Frontal cortex (tissue), 4 donors: ENCODE results near the gene SERP2. TPM values are rescaled to one million over a fixed set of nuclear protein-coding genes. Genes with fewer than 3 reads are reported as not detected.
A peak's percentile ranks its signal among the peaks of the same experiment; 100 is the strongest.

Experiments used
- DNase-seq, 2 donors: peaks; one replicate each; pipeline ENCODE4 v3.0.0; 2012; ENCODE audit warnings: low spot score in 2 of 2
- FAIRE-seq: peaks from 2 replicates; lab custom pipeline; 2012; peaks lifted over from hg19 to GRCh38; lab: Jason Lieb, UNC
- total RNA-seq: library from RNA; depleted of rRNA; stranded (reverse); fragments of >200 nt; gene quantifications from one replicate; pipeline ENCODE4 v1.2.3, GENCODE V29; 2014
- donor health status: control.
- donor health status: control.
- donor health status: control.

Gene SERP2
- total RNA-seq, 1 donor from 2014 or later = 26.1 TPM

DNA sequence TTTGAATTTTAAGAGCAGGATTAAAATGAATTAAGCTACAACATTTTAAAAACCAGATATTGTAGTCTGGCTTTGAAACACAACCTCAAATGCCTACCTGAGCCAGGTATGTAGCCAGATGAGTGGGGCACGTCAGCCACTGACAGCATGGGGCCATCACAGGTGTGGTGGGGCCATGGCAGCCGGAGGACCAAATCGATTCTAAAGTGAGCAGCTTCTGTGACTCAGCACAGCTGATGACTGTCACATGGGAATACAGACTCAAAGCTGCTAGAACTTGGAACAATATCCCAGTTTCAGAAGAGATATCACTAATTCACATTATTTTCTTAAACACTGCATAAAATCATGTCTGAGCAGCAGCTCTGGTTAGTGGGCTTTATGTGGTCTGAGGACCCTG is 52.8 kb downstream of the SERP2 start:
- no peak for FAIRE-seq

DNA sequence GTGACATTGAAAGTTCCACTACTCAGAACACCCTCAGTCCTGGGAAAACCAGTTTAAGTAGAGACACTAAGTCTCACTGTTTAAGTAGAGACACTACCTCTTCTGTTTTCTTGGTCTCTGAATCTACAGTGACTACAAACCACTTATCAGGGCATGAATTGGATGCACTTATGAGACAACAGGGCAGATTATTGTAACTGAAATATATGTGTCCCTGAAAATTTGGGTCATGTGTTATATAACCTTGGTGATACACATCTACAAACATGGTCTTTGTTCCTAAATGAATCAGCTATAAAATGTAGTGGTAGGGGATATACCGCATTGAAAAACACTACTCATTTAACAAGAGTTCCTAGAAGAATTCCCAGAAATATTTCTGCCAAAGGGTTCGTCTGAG is 55.7 kb downstream of the SERP2 start:
- DNase-seq = no peak

More for the DNA sequence above, 52.8 kb downstream of the SERP2 start:
- no peak for DNase-seq

DNA sequence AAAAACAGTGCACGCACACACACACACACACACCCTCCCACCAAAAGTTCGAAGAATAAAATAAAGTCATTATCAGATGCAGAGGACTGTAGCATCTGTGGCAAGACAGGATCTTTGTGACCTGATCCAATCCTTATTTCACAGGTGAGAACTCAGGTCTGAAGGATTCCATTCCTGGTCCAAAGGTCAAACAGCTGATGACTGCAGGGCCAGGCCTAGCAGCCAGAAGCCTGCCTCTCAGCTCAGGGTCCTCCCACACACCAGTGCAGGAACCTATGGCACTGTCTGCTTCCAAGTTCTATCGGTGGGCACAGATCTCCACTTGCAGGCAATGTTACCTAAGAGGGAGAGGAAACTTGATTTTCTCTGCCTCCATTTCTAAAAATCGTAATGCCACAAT is 57.5 kb downstream of the SERP2 start:
- DNase-seq (no peak), FAIRE-seq (no peak)

More for the DNA sequence above, 55.7 kb downstream of the SERP2 start:
- FAIRE-seq = no peak

DNA sequence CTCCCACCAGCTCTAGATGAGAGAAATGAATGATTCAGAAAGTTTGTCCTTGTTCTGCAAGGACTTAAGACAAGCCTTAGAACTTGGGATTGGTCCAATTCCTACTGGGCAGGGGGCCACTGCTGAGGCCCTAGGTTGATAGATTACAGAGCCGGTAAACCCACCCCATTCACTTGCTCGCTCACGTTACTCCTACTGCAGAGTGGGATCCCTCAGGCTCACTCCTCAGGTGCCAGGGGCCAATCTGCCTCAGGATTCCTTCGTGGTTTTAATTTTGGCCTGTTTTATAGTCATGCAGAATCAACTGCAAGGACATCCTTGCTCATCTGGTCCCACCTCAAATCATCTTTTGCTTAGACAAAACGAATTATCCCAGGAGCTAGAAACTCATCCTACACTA is 59.0 kb downstream of the SERP2 start:
- DNase-seq (no peak), FAIRE-seq (no peak)

DNA sequence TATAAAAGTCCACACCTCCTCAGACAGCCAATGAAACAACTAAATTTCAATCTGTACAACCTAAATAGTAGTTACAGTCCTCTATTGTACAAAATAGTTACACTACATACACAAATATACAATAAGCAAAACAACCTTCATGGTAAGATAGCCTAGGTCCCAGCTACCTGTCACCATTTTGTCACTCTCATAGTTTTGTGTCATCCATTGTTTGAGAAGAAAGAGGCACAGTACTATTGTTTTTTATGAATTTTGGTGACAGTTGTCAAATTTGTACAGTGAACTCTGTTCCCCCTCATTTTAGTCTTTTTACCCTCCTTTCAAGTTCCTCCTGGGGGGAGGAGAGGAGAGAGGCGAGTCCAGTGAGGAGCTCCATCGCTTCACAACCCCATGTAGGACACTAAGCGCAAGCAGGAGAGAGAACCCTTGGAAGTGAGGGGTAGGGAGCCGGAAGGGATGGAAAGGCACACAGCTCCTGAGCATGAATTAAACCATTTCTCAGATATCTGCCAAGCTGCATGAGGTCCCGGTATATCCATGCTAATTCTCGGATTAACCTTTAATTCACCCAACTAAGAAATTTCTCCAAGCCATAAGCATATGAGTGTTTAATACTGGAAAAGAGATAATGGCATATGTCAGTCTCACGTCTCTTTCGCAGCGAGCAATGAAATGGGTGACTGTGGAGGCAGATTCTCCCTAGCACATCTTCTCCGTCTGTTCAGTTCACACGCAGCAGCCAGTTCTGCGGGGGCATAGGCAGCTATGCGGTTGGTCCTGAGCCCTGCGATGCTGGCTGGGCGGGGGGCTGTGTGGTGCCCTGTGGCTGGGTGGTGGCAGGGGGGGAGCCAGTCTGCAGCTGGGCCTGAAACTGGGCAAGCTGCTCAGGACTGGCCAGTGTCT is 60.5 kb downstream of the SERP2 start:
- no peak for FAIRE-seq
- no peak for DNase-seq

DNA sequence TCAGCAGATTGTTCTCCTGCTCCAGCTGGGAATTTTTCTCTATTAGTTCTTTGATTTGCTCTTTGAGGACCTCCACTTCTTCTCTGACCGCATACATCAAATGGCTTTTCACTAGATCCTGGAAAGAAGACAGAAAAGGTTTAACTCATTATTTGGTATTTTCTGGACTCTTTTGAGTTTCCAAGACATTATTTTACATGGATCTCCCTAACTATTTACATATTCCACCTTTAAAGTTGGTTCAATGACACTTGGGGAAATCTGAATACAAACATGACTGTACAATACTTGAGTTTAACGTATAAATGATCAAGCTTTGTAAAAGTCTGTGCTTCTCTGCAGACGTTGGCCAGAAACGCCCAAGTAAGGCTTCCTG is 61.1 kb downstream of the SERP2 start:
- DNase-seq = no peak
- no peak for FAIRE-seq

DNA sequence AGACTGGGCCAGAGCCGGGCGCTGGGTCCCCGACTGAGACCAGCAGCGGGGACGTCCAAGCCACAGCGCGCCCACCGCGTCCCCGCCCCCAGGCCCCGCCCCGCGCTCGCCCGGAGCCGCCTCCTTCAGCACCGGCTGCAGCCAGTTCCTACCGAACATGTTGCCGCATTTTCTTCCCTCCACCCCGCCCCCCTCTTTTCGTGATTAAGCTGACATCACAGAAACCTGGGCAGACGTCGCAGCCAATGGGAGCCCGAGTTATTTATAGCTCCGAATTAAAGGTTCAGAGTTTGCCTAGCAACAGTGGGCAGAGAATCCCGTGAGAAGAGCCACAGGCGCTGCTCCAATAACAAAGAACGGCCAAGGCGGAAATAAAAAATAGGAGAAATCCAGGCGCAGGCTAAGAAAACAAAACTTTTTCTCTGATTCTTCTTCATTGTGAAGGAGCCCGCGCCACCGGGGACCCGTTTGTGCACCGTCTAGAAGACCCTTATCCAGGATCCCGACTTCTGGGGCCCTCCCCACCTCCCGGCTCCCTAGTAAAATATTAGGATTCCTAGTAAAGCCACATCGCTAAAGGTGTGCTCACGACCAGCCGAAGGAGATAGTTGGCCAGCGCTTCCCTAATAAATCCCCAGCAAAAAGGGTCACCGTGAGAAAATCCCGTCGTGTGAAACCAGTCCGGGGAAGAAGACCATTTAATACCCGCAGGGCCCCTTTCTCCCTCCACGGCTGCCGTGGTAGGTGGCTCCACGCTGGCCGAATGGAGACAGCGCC is 61.7 kb downstream of the SERP2 start:
- DNase-seq (peak; percentile 81 to 83), FAIRE-seq (peak; percentile 59)

DNA sequence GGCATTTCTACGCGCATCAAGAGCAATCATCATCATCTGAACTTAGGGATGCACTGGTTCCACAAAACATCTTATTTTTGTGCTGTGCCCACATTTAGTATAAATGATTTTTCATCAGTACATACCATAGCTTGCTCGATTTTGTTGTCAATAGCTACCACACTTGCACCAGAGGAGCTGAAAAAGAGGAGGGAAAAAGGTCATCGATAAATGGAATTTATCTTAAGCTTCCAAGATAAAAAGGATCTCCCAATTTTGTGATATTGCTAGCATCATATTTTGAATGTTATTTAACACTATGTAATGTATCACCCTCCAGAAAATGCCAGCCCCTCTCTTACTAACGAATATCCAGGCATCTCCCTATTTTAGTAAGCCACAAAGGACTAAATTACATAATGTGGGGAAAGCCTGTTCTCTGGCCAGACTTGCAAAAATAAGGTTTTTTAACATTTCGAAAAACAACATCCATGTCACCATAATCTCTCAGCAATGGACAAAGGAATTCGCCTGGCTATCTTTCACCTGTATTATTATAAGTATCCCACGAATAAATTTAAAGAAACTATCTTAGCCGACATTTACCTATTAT is 62.4 kb downstream of the SERP2 start:
- FAIRE-seq = no peak
- DNase-seq = no peak

DNA sequence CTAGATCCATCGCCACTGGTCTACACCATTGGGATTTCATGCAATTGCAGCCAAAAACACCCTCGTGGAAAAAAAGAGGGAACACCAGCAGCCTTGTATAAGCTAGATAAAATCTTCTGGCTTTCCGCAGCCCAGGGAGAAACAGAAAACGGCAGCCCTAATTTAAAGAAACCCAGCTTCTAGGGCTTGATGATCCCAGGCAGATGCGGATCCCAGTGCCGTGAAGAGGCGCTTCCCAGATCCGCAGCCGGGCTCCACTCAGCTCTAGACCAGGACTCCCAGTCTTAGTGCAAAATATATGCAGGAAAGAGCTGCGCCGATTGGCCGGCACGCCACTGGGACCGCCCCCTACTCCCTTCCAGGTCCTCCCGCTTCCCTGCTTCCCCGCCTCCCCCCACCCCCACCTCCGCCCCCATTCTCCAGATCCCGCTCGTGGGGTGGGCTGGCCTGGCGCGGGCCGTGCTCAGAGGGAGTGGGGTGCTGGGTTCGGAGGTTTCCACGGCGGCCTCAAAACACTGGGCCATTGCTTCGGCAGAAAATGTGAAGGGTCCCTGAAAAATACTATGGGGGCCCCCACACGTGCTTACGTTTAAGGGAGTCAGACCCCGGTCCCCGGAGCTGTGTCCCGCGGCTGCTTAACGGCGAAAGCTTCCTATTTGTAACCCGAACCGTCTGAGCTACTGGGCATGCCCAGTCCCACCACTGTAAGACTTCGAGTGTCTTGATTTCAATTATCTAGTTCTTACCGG is 63.1 kb downstream of the SERP2 start:
- DNase-seq (peak; percentile 81 to 83), FAIRE-seq (no peak)

DNA sequence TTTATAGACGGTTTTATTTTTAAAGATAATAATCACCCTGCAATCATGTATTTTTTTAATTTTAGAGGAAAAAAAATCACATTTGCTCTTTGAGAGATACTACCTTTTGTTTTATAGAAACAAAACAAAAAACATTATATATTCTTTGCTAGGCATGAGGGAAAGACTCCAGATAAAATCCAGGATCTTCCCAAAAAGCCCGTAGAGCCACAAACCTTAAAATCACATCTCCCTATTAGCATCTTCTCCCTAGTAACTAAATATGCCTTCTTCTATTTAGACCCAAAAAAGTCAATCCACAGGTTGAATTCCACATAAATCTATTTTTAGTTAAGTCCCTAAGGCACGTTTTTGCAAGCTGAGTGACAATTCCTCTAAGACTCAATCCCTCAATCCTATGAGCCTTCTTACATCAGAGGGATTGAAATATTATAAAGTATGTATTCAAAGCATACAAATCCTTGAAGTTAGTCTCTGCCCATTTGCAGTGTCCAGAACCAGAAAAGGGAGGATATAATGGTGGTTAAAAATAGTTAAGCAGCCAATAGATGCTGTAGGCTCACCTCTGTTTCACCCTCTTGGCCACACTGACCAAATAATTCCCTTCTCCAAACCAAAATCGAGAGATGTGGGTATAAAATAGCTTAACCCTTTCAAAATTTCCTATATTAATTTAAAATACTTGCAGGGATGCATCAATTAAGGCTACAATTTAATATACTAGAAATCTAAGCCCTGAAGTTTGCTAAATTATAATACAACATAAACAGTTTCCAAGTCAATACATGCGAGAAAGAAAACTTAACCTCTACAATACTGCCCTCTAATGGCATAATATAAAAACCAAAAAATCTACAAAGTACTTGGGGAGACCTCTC is 64.0 kb downstream of the SERP2 start:
- FAIRE-seq = peak; percentile 98
- no peak for DNase-seq

DNA sequence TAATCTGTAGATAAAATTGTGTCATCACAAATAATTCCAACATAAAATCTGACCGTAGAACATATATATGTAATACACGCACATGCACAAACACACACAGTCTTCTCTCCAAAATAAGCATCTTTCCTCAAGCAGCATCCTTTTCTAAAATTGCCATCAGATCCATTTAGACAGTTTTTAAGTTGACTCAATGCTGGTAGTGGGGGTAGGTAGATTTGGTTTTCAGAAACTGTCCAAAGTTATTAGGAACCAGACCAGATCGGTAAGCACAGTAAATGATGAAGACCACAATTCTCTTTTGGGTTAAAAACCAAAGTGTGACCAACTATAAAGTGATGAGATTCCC is 64.6 kb downstream of the SERP2 start:
- FAIRE-seq = no peak

DNA sequence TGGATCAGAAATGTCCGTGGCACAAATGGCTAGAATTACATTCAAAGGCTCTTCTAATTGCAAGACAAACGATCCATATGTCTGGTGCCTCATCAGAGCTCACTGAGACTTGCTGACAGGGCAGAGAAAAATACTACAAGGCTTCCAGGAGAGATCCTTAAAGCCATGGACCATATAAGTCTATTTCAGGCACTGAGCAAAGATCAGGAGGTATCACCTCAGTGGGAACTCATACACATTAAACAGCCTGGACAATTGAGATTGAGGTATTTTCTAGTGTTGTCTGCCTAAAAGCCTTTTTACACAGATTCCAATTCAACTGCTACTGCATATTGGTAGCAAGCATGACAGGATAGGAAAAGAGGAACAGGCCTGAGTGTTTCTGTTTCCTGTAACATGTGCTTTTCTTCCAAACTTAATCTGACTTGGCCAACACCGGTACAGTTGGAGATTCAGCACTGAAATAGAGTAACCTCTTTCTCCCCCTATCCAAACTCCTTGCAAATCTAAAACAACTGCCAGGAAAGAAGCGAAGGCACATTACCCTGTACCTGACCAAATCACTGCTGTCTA is 65.9 kb downstream of the SERP2 start:
- DNase-seq (no peak), FAIRE-seq (no peak)

More for the DNA sequence above, 64.6 kb downstream of the SERP2 start:
- DNase-seq = no peak

DNA sequence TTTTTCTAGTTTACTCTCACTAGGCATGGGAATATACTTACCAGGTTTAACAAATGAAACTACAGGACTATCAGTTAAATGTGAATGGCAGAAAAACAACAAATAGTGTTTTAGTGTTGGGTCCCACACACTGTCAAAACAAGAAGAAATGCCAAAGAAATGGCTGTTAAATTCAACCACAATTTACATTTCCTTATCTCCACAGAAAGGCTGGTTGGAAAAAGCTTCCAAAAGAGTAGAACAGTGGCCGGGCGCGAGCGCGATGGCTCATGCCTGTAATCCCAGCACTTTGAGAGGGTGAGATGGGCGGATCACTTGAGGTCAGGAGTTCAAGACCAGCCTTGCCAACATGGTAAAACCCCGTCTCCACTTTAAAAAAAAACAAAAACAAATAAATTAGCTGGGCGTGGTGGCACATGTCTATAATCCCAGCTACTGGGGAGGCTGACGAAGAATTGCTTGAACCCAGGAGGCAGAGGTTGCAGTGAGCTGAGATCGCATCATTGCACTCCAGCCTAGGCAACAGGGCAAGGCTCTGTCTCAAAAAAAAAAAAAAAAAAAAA is 66.5 kb downstream of the SERP2 start:
- DNase-seq (no peak), FAIRE-seq (no peak)

Other genes with a start within 250 kb of the SERP2 start
- 300 TPM for gene TSC22D1, start 202.5 kb downstream of the SERP2 start, total RNA-seq